Midbrain (tissue), 1 donor: Measurements from ENCODE around the gene MYO5B.
"Not testable (repeated sequence)": the region's sequence is repeated elsewhere in the genome, so short reads cannot be mapped to it uniquely, and the experiment has no call there.

Source experiments
- DNase-seq: peaks from one replicate; lab custom pipeline; 2025; lab: John Stamatoyannopoulos, UW

The MYO5B gene

DNA sequence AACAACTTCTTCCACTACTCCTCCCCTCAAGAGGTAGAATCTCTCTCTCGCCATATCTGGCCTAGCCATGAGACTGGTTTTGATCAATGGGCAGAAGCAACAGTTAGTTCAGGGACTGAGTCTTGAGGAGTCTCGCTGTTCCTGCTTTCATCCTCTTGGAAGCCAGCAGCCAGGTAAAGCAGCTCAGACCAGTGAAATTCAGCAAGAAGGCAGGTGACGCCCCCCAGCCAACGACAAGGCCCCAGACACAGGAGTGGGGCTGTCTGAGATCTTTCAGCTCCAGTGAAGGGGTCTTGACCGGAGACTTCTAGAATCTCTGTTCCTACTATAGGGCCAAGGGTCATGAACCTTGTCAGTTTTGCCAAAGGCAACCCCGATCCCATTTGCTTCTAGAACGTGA lies 341.9 kb downstream of the MYO5B start:
- DNase-seq: no peak

DNA sequence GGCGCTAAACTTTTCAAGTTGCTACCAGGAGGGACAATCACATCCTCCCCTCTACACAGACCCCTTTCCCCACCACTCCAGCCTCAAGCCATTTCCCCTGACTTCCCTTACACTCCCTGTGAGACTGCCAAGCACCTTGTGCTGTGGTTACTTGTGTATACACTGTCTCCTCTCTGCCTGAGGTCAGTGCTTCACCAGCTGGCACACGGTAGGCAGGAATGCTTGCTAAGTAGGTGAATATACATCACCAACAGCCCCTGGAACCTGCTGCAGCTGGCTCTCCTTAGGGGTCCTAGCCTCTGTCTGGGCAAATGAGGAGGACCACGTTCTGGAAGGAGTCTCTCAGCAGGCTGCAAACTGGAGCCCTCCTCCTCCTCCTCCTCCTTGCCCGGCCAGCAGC lies 343.3 kb downstream of the MYO5B start:
- DNase-seq: no peak

- no peak for DNase-seq
Observed at GRCh38 chr18:49850636-49851035, 344.3 kb downstream of the MYO5B start.

- no peak for DNase-seq
Observed at GRCh38 chr18:49849331-49850217, 345.4 kb downstream of the MYO5B start.

DNA sequence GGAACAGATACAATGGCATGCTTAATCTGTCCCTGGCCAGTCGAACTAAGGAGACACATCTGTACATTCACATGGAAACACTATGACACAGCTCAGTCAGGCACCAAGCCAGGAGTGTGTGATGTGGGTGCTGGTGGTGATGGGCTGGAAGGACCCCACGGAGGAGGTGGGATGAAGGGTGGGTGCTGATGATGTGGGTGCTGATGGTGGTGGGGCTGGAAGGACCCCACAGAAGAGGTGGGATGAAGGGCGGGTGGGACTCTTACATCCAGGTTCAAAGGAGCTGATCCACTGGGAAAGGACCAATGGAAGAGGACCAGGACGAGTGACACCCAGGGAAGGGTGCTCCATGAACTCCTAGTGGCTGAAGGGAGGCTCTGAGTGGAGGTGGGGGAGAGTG lies 346.8 kb downstream of the MYO5B start:
- no peak for DNase-seq

DNA sequence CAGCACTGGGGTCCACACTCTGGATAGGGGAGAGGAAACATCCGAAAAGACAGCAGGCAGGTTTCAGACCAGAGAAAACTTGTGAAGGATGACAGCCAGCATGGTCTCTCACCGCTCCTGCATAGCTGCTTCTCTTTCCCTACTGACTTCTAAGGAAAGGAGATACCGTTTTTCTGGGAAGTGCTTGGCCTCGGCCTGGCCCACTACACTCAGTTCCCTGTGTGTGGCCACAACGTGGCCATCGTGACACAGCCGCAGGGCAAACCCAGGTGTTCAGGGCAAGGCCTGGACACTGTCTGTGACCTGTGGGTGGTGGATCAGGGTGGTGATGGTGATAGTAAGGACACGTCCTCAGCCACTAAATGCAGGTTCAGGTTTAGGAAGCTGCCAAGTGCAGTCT lies 347.4 kb downstream of the MYO5B start:
- no peak for DNase-seq

GRCh38 chr18:49846718-49847470 lies 348.1 kb downstream of the MYO5B start:
- DNase-seq: no peak

DNA sequence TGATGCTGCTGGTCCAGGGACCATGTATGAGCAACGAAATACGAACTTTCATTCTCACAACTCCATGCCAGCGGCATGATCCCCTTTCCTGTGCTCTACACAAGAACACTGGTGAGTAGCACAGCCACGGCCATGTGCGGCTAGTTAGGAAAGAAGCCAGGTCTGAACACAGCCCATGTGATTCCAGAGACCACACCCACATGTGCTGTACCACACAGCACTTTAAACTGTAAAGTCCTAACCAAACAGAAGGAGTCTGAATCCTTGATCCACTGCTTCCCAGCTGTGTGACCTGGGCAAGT lies 348.6 kb downstream of the MYO5B start:
- no peak for DNase-seq

DNA sequence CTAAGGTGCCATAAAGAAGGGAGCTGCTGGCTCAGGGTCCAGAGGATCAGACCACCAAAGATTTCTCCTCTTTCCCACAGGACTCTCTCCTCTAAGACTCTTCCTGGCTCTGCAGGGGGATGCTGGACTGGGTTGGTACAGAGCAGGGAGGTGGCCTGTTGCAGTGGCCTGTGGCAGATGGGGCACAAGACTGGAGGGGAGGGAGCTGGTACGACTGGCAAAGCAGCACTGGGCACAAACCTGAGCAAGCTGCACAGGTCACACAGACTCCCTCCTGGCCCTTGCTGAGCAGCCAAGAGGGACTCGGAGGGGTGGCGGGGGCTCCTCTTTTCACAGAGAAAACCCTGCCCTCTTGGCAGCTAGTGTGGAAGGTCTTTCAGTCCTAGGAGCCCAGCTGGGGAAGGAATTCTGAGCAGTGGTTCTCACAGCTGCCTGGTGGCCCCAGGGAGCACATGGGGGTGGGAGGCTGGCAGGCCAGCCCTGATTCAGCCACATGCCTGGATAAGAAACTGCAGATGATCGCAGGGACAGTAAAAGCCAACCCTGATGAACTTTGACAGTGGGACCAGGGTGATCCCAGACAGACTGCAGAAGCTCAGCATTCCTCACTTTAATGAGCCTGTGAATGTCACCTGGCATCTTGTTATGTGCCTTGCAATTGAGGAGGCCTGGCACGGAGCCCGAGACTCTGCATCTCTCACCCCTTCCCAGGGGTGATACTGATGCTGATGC lies 349.2 kb downstream of the MYO5B start:
- DNase-seq: no peak

- DNase-seq: no peak
Observed at GRCh38 chr18:49844903-49845302, 350.0 kb downstream of the MYO5B start.

DNA sequence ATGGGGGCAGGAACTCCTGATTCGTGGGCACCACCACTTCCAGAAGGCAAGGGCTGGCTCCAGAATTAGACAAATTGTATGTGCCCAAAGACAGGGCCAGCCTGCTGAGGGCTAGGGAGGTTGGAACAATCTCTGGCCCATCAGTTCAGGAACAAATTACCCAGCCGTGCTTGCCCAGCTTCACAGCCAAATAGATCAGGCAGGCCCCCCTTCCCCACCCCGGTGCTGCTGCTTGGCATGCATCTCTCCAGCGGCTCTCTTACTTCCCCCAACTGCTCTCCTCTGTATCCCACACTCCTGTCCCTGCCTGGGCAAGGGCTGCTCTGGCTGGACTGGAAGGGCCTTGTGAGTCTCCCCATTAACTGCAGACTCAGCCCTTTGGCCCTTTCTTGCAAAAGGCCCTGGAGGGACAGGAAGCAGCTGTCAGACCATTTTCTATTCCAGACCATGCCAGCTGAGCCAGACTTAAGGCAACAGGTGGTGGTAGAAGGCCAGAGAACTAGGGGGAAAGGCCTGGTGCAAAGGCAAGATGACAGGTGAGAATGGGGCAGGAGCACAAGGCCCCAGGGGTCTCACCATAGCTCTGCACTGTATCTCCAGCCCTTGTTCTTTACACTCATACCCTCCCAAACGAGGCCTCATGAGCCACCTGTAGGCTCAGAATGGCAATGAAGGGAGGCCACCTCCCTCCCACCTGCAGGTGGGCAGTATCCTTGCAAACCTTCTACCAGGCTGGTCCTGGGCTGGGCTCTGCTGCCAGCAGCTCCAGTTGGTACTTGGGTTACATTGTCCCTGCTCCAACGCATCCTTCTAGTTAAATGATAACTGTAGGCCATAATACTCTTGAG lies 350.9 kb downstream of the MYO5B start:
- no peak for DNase-seq

DNA sequence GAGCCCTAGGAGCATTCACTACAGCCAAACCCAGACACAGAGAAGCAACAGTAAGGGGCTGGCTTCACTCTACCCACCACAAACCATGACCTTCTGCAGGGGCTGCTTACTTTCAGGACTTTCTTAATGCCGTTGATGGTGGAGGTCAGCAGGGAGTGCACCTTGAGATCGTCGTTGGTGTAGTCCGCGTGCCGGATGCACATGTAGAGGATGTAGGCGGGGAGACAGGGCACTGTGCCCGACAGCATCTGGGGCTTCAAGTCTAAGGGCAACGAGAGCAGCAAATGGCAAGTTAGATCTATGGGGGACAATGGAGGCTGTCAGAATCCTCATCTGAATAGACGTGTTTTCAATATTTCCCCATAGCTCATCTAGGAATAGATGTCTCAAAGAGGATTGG lies 351.8 kb downstream of the MYO5B start:
- DNase-seq: no peak

DNA sequence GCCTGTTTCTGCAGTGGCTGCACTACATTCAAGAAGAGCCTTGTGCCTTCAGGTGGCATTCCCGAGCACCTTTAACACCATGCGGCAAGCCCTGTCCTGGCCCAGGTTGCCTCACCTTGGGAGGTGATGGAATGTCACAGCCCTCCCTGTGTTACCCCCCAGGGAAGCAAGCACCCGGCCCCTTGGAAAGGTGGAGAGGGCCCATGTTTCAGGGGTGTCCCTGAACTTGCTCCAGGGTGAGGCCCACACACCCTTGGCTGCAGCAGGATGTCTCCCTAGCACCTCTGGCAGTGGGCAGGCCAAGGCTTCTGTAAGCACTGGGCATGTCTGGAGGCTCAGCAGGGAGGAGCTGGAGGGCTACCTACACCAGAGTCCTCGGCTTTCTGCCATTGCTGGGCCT lies 352.3 kb downstream of the MYO5B start:
- no peak for DNase-seq

DNA sequence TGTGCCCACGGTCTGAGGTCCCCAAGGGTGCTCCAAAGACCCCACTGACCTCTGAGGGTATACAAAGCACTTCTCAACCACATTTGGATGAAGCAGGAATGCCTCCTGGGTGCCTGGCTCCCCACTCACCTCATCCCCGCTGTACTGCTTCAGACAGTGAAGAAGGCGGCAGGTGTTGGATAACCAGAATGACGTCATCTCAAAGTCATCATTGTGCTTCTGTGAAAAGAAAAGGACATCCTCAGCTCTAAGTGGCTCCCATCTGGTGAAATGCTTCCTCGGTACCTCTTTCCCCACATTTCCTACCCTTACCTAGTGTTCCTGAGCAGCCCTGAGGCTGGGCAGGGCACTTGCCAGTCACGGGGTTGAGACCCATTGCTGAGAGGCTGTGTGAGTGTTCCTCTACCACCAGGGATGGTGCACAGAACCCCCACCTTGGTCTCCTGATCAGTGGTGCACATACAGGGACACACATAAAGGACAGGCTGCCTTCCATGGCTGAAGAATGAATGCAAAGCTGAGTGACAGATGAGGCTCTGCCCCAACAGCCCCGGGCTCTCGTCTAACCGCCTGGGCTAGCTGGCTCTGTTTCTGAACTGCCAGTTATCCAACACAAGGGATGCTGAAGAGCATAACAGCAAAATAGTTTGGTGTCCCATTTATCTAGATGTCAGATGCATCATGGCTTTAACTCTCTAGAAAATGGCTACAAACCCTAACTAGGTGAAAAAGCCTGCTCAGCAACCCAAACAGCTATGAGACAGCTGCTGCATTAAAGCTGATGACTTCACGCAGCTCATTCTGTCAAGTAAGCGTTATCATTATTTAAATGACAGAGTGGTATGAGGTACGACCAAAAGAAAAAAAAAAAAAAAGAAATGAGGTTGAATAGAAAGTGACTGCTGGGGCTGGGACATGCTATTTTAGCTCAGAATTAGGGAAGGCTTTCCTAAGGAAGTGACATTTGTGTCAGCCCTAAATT lies 353.4 kb downstream of the MYO5B start:
- DNase-seq: no peak

- DNase-seq: no peak
Observed at GRCh38 chr18:49839012-49839411, 355.9 kb downstream of the MYO5B start.

DNA sequence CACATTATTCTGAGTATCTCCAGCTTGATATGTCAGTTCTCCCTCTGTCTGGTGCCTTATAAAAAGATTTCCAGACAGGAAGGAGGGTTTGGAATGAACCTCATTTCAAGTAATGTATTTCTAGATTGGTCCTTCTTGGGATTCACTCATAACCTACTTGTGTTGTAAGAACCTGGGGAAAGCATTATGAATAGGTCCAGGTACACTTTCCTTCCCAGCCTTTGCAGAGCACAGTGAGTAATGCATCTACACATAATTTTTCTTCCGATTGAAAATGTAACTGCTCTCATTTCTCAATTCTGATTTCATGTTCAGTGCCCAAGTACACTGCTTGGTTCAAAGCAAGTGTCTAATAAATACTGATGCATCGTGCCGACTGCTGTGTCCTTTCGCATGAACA lies 356.6 kb downstream of the MYO5B start:
- DNase-seq: no peak

GRCh38 chr18:49837889-49838288 lies 357.1 kb downstream of the MYO5B start:
- no peak for DNase-seq

GRCh38 chr18:49837316-49837835 lies 357.6 kb downstream of the MYO5B start:
- DNase-seq: not testable (repeated sequence)

- DNase-seq: no peak
Observed at GRCh38 chr18:49835405-49835804, 359.5 kb downstream of the MYO5B start.

DNA sequence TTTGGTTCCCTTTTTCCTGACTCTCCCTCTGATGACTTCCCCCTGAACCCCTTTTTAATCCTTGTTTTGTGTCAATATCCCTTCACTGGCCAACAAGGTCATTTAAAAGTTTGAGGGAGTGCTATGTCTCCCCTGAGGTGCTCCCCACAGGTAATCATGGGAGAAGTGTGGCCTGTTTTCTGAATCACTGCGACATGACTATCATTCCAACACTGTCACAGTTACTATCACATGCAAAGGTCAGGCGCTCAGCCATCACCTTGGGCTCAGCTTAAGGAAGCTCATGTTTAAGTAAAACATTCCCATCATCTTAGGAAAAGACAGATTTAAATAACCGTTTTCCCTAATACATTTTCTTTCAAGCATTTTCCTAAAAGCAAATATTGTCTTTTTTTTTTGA lies 360.7 kb downstream of the MYO5B start:
- no peak for DNase-seq
